ENCODE measurements around the gene MAPKAP1. TPM values are rescaled to one million over a fixed set of nuclear protein-coding genes. Genes with fewer than 3 reads are reported as not detected.

The MAPKAP1 gene
- polyA plus RNA-seq, 3 donors: 78.0 to 85.6 (median 81.3) TPM

- DNase-seq (ENCODE audit: low read depth in 3 of 3, low spot score in 2 of 3): no peak
Observed at GRCh38 chr9:125470189-125470588, 236.8 kb downstream of the MAPKAP1 start.

- no peak for DNase-seq (ENCODE audit: low read depth in 3 of 3, low spot score in 2 of 3)
Observed at GRCh38 chr9:125468646-125469045, 238.4 kb downstream of the MAPKAP1 start.

GRCh38 chr9:125467116-125467740, 239.8 kb downstream of the MAPKAP1 start:
- no peak for DNase-seq (ENCODE audit: low read depth in 3 of 3, low spot score in 2 of 3)

GRCh38 chr9:125466411-125466810, 240.6 kb downstream of the MAPKAP1 start:
- no peak for DNase-seq (ENCODE audit: low read depth in 3 of 3, low spot score in 2 of 3)

GRCh38 chr9:125464591-125465385, 242.2 kb downstream of the MAPKAP1 start:
- DNase-seq (ENCODE audit: low read depth in 3 of 3, low spot score in 2 of 3): no peak

GRCh38 chr9:125463926-125464325, 243.1 kb downstream of the MAPKAP1 start:
- DNase-seq (ENCODE audit: low read depth in 3 of 3, low spot score in 2 of 3): no peak

GRCh38 chr9:125462861-125463291, 244.1 kb downstream of the MAPKAP1 start:
- no peak for DNase-seq (ENCODE audit: low read depth in 3 of 3, low spot score in 2 of 3)

- no peak for DNase-seq (ENCODE audit: low read depth in 3 of 3, low spot score in 2 of 3)
Observed at GRCh38 chr9:125461636-125462190, 245.3 kb downstream of the MAPKAP1 start.

GRCh38 chr9:125460883-125461635, 245.9 kb downstream of the MAPKAP1 start:
- DNase-seq (ENCODE audit: low read depth in 3 of 3, low spot score in 2 of 3): no peak

GRCh38 chr9:125460346-125460745, 246.7 kb downstream of the MAPKAP1 start:
- no peak for DNase-seq (ENCODE audit: low read depth in 3 of 3, low spot score in 2 of 3)

- DNase-seq (ENCODE audit: low read depth in 3 of 3, low spot score in 2 of 3): no peak
Observed at GRCh38 chr9:125457357-125457756, 249.7 kb downstream of the MAPKAP1 start.

GRCh38 chr9:125455876-125456275, 251.1 kb downstream of the MAPKAP1 start:
- DNase-seq (ENCODE audit: low read depth in 3 of 3, low spot score in 2 of 3): no peak

- DNase-seq (ENCODE audit: low read depth in 3 of 3, low spot score in 2 of 3): no peak
Observed at GRCh38 chr9:125455132-125455531, 251.9 kb downstream of the MAPKAP1 start.

- no peak for DNase-seq (ENCODE audit: low read depth in 3 of 3, low spot score in 2 of 3)
Observed at GRCh38 chr9:125447202-125447802, 259.7 kb downstream of the MAPKAP1 start.

GRCh38 chr9:125446561-125447094, 260.4 kb downstream of the MAPKAP1 start:
- DNase-seq (ENCODE audit: low read depth in 3 of 3, low spot score in 2 of 3): no peak

- no peak for DNase-seq (ENCODE audit: low read depth in 3 of 3, low spot score in 2 of 3)
Observed at GRCh38 chr9:125444956-125445506, 262.0 kb downstream of the MAPKAP1 start.

GRCh38 chr9:125444166-125444565, 262.8 kb downstream of the MAPKAP1 start:
- DNase-seq (ENCODE audit: low read depth in 3 of 3, low spot score in 2 of 3): no peak

- no peak for DNase-seq (ENCODE audit: low read depth in 3 of 3, low spot score in 2 of 3)
Observed at GRCh38 chr9:125443367-125443766, 263.6 kb downstream of the MAPKAP1 start.

GRCh38 chr9:125442452-125442851, 264.6 kb downstream of the MAPKAP1 start:
- no peak for DNase-seq (ENCODE audit: low read depth in 3 of 3, low spot score in 2 of 3)

- no peak for DNase-seq (ENCODE audit: low read depth in 3 of 3, low spot score in 2 of 3)
Observed at GRCh38 chr9:125440411-125440810, 266.6 kb downstream of the MAPKAP1 start.
